Measurements from ENCODE around the gene MAGEA11. TPM values are rescaled to one million over a fixed set of nuclear protein-coding genes. Genes with fewer than 3 reads are reported as not detected.
"Not testable (repeated sequence)": the region's sequence is repeated elsewhere in the genome, so short reads cannot be mapped to it uniquely, and the experiment has no call there.

The MAGEA11 gene
- total and polyA plus RNA-seq, 7 donors, result not detected

GRCh38 chrX:149691794-149692193 lies 20.1 kb upstream of the MAGEA11 start:
- 68 to 95% (median 93%) methylated on average over 1 of the region's 1 CpG for WGBS, 3 donors
- Histone ChIP-seq H3K36me3 (ENCODE audit: insufficient read depth in 1 of 2, low read depth in 1 of 2) (no peaks in the 10 kb centered on the region), H3K4me1 (no peaks in the 10 kb centered on the region), H3K27ac (no peak overlapping the region), H3K27me3 (ENCODE audit: insufficient read depth in 3 of 3, low read length in 2 of 3) (peaks cover 0 to 2% (median 0%) of the 10 kb centered on the region in 3 donors), H3K9me3 (no peaks in the 10 kb centered on the region), H3K4me3 (no peak overlapping the region)
- no peak for ATAC-seq
- TF ChIP-seq CTCF (IDR thresholded peaks at IDR 0.05), result no peak
- no peak for DNase-seq
- intact Hi-C loops (cut with DNase I), result no loop called here

GRCh38 chrX:149692686-149693272 lies 19.1 kb upstream of the MAGEA11 start:
- H3K27ac ChIP-seq; H3K4me3 ChIP-seq; ATAC-seq; H3K27me3 ChIP-seq (ENCODE audit: insufficient read depth in 3 of 3, low read length in 2 of 3); intact Hi-C loops (cut with DNase I); H3K9me3 ChIP-seq; DNase-seq; H3K36me3 ChIP-seq (ENCODE audit: insufficient read depth in 1 of 2, low read depth in 1 of 2); H3K4me1 ChIP-seq: not testable (repeated sequence)
- 53 to 68% (median 64%) methylated on average over 6 of the region's 6 CpGs for WGBS, 3 donors

GRCh38 chrX:149699761-149700160 lies 12.1 kb upstream of the MAGEA11 start:
- Histone ChIP-seq H3K36me3 (ENCODE audit: insufficient read depth in 1 of 2, low read depth in 1 of 2) (no peaks in the 10 kb centered on the region), H3K27ac (no peak overlapping the region), H3K9me3 (peaks cover 6% of the 10 kb centered on the region), H3K4me1 (no peaks in the 10 kb centered on the region), H3K4me3 (no peak overlapping the region), H3K27me3 (ENCODE audit: insufficient read depth in 3 of 3, low read length in 2 of 3) (peaks cover 0 to 2% (median 0%) of the 10 kb centered on the region in 3 donors)
- intact Hi-C loops (cut with DNase I), result no loop called here
- no peak for DNase-seq
- no peak for ATAC-seq
- 63 to 80% (median 69%) methylated on average over 2 of the region's 2 CpGs for WGBS, 3 donors
- no peak for TF ChIP-seq CTCF (IDR thresholded peaks at IDR 0.05)

- Histone ChIP-seq H3K4me1 (no peaks in the 10 kb centered on the region), H3K27me3 (ENCODE audit: insufficient read depth in 3 of 3, low read length in 2 of 3) (no peaks in the 10 kb centered on the region), H3K9me3 (peaks cover 6% of the 10 kb centered on the region), H3K27ac (no peak overlapping the region), H3K36me3 (ENCODE audit: insufficient read depth in 1 of 2, low read depth in 1 of 2) (no peaks in the 10 kb centered on the region), H3K4me3 (no peak overlapping the region)
- ATAC-seq, result no peak
- no peak for TF ChIP-seq CTCF (IDR thresholded peaks at IDR 0.05)
- DNase-seq, result no peak
- intact Hi-C loops (cut with DNase I), result no loop called here
- 75 to 85% (median 79%) methylated on average over 5 of the region's 5 CpGs for WGBS, 3 donors
These were observed 7.2 kb upstream of the MAGEA11 start for GRCh38 chrX:149704664-149705063.

GRCh38 chrX:149707147-149707901 lies 4.5 kb upstream of the MAGEA11 start:
- no peaks in the 10 kb centered on the region for H3K9me3 ChIP-seq
- TF ChIP-seq CTCF (IDR thresholded peaks at IDR 0.05), result no peak
- no peak for ATAC-seq
- peaks cover 0 to 5% (median 0%) of the 10 kb centered on the region in 3 donors for H3K27me3 ChIP-seq (ENCODE audit: insufficient read depth in 3 of 3, low read length in 2 of 3)
- no peak overlapping the region for H3K4me3 ChIP-seq
- no peaks in the 10 kb centered on the region for H3K36me3 ChIP-seq (ENCODE audit: insufficient read depth in 1 of 2, low read depth in 1 of 2)
- H3K27ac ChIP-seq, result no peak overlapping the region
- H3K4me1 ChIP-seq, result no peaks in the 10 kb centered on the region
- WGBS, 3 donors, result 74 to 94% (median 81%) methylated on average over 2 of the region's 2 CpGs
- DNase-seq, result no peak
- intact Hi-C loops (cut with DNase I), result no loop called here

Data from psoas muscle (tissue), 8 donors.